ENCODE measurements around the gene F11R.

- TF ChIP-seq CTCF (conservative IDR thresholded peaks at IDR 0.05; ENCODE audit: low read length), result no peak
- no peak for TF ChIP-seq EZH2phosphoT487 (IDR thresholded peaks at IDR 0.05; ENCODE audit: borderline replicate concordance, low read depth, low read length)
Observed at GRCh38 chr1:161006563-161006962, 14.4 kb downstream of the F11R start.

All from OCI-LY7 (cell line).